Measurements from ENCODE around the gene PLA2G15. TPM values are rescaled to one million over a fixed set of nuclear protein-coding genes. Genes with fewer than 3 reads are reported as not detected.

The PLA2G15 gene
- total RNA-seq, 1 donor from 2014 or later: 26.8 TPM

DNA sequence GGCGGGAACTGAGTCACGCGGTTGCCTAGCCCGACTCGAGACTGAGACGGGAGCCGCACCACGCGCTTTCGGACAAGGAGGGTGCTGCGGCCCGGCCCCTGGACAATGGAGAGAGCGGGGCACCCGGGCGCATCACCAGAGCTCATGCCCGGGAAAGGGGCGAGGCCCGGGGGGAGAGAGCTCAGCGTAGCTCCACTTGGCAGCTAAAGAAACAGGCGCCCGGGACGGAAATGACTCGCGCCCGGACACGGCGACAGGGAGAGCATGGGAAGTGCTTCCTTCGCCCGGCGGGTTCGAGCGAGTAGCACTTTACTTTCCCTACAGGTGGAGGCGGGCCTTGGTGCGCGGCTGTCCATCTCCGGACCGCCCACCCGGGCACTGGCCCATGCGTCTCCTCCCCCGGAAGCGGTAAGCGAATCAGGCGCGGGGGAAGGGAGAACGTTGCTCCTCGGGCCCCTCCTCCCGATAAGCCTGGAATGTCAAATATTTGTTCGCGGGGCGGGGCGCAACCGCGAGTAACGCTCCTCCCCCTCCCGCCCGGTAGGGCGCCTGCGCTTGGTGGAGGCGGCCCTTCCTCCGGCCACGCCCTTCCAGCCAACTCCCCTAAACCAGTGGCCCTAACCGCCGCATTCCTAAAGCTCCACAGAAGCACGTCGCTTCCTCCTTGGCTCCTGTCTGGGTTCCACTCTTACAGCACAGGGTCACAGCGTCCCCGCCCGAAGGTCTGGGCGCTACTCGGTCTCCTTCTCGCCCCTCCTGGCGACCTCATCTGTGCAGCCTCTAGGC, 7.7 kb upstream of the PLA2G15 start:
- DNase-seq (ENCODE audit: low read depth) (peak; percentile 91), FAIRE-seq (peak; percentile 5)
- Histone ChIP-seq H3K27me3 (ENCODE audit: insufficient read depth, low read length) (peaks cover 15% of the 10 kb centered on the region), H3K36me3 (ENCODE audit: insufficient read depth, low read length) (no peaks in the 10 kb centered on the region), H4K20me1 (ENCODE audit: insufficient read depth, low read length) (no peaks in the 10 kb centered on the region), H3K27ac (ENCODE audit: low read depth, low read length) (peak overlapping the region; percentile 79), H3K9ac (ENCODE audit: low read length) (peak overlapping the region; percentile 79), H3K4me2 (ENCODE audit: low read length) (peak overlapping the region; percentile 84), H2AFZ (ENCODE audit: low read depth, low read length) (peak overlapping the region; percentile 83), H3K4me3 (ENCODE audit: insufficient read depth, low read depth, low read length) (peak overlapping the region; percentile 65), H3K9me3 (ENCODE audit: insufficient read depth, low read depth, low read length) (no peaks in the 10 kb centered on the region), H3K79me2 (ENCODE audit: insufficient read depth, low read length) (no peaks in the 10 kb centered on the region), H3K4me1 (ENCODE audit: insufficient read depth, low read length) (peaks cover 22% of the 10 kb centered on the region)
- no peaks in the 10 kb centered on the region for H3K9me3 Mint-ChIP-seq (ENCODE audit: unreplicated experiment)
- H3K27me3 Mint-ChIP-seq (ENCODE audit: low read depth, unreplicated experiment): peaks cover 4% of the 10 kb centered on the region
- TF ChIP-seq, protein P1, sequence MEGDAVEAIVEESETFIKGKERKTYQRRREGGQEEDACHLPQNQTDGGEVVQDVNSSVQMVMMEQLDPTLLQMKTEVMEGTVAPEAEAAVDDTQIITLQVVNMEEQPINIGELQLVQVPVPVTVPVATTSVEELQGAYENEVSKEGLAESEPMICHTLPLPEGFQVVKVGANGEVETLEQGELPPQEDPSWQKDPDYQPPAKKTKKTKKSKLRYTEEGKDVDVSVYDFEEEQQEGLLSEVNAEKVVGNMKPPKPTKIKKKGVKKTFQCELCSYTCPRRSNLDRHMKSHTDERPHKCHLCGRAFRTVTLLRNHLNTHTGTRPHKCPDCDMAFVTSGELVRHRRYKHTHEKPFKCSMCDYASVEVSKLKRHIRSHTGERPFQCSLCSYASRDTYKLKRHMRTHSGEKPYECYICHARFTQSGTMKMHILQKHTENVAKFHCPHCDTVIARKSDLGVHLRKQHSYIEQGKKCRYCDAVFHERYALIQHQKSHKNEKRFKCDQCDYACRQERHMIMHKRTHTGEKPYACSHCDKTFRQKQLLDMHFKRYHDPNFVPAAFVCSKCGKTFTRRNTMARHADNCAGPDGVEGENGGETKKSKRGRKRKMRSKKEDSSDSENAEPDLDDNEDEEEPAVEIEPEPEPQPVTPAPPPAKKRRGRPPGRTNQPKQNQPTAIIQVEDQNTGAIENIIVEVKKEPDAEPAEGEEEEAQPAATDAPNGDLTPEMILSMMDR (IDR thresholded peaks at IDR 0.05; ENCODE audit: insufficient read depth, low read depth, low read length): no peak
- TF ChIP-seq EZH2 (IDR thresholded peaks at IDR 0.05; ENCODE audit: insufficient read depth, low read length): no peak
- peak overlapping the region; percentile 98 for H3K27ac Mint-ChIP-seq (ENCODE audit: unreplicated experiment)
- peaks cover 4% of the 10 kb centered on the region for H3K4me1 Mint-ChIP-seq (ENCODE audit: low read depth, unreplicated experiment)
- no peaks in the 10 kb centered on the region for H3K36me3 Mint-ChIP-seq (ENCODE audit: low read depth, unreplicated experiment)
- peak overlapping the region; percentile 82 for H3K4me3 Mint-ChIP-seq (ENCODE audit: unreplicated experiment)

GRCh38 chr16:68238029-68238345, 7.2 kb upstream of the PLA2G15 start:
- no peaks in the 10 kb centered on the region for H3K36me3 ChIP-seq (ENCODE audit: insufficient read depth, low read length)
- FAIRE-seq: no peak
- Mint-ChIP-seq H3K4me3 (ENCODE audit: unreplicated experiment) (peak overlapping the region; percentile 74), H3K27ac (ENCODE audit: unreplicated experiment) (peak overlapping the region; percentile 98), H3K36me3 (ENCODE audit: low read depth, unreplicated experiment) (no peaks in the 10 kb centered on the region), H3K9me3 (ENCODE audit: unreplicated experiment) (no peaks in the 10 kb centered on the region), H3K27me3 (ENCODE audit: low read depth, unreplicated experiment) (peaks cover 4% of the 10 kb centered on the region), H3K4me1 (ENCODE audit: low read depth, unreplicated experiment) (peaks cover 4% of the 10 kb centered on the region)
- no peaks in the 10 kb centered on the region for H3K9me3 ChIP-seq (ENCODE audit: insufficient read depth, low read depth, low read length)
- H4K20me1 ChIP-seq (ENCODE audit: insufficient read depth, low read length): no peaks in the 10 kb centered on the region
- H3K9ac ChIP-seq (ENCODE audit: low read length): peak overlapping the region; percentile 77
- peaks cover 15% of the 10 kb centered on the region for H3K27me3 ChIP-seq (ENCODE audit: insufficient read depth, low read length)
- peak overlapping the region; percentile 51 for H3K4me3 ChIP-seq (ENCODE audit: insufficient read depth, low read depth, low read length)
- DNase-seq (ENCODE audit: low read depth): no peak
- H2AFZ ChIP-seq (ENCODE audit: low read depth, low read length): peak overlapping the region; percentile 83
- TF ChIP-seq, protein P1 (IDR thresholded peaks at IDR 0.05; ENCODE audit: insufficient read depth, low read depth, low read length): no peak
- no peak for TF ChIP-seq EZH2 (IDR thresholded peaks at IDR 0.05; ENCODE audit: insufficient read depth, low read length)
- H3K79me2 ChIP-seq (ENCODE audit: insufficient read depth, low read length): no peaks in the 10 kb centered on the region
- H3K4me2 ChIP-seq (ENCODE audit: low read length): peak overlapping the region; percentile 84
- peak overlapping the region; percentile 79 for H3K27ac ChIP-seq (ENCODE audit: low read depth, low read length)
- peaks cover 22% of the 10 kb centered on the region for H3K4me1 ChIP-seq (ENCODE audit: insufficient read depth, low read length)

DNA sequence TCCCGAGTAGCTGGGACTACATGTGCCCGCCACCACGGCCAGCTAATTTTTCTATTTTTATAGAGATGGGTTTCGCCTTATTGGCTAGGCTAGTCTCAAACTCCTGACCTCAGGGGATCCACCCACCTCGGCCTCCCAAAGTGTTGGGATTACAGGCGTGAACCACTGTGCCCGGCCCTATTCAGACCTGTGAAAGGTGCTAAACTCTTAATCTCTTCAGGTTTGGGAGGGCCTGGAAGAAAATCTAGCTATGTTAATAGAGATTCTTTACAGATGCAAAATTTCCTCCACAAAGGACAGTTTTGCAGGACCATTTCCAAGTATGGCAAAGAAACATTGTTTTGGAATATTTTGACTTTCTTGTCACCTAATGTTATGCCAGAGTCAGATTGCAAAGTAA, 3.1 kb upstream of the PLA2G15 start:
- Histone ChIP-seq H3K9ac (ENCODE audit: low read length) (no peak overlapping the region), H2AFZ (ENCODE audit: low read depth, low read length) (no peak overlapping the region), H3K4me2 (ENCODE audit: low read length) (no peak overlapping the region), H3K27me3 (ENCODE audit: insufficient read depth, low read length) (no peaks in the 10 kb centered on the region), H3K27ac (ENCODE audit: low read depth, low read length) (no peak overlapping the region), H3K9me3 (ENCODE audit: insufficient read depth, low read depth, low read length) (no peaks in the 10 kb centered on the region), H3K4me1 (ENCODE audit: insufficient read depth, low read length) (peaks cover 18% of the 10 kb centered on the region), H3K36me3 (ENCODE audit: insufficient read depth, low read length) (no peaks in the 10 kb centered on the region), H3K79me2 (ENCODE audit: insufficient read depth, low read length) (peaks cover 19% of the 10 kb centered on the region), H4K20me1 (ENCODE audit: insufficient read depth, low read length) (peaks cover 7% of the 10 kb centered on the region), H3K4me3 (ENCODE audit: insufficient read depth, low read depth, low read length) (no peak overlapping the region)
- Mint-ChIP-seq H3K4me3 (ENCODE audit: unreplicated experiment) (no peak overlapping the region), H3K27ac (ENCODE audit: unreplicated experiment) (no peak overlapping the region), H3K9me3 (ENCODE audit: unreplicated experiment) (no peaks in the 10 kb centered on the region), H3K27me3 (ENCODE audit: low read depth, unreplicated experiment) (no peaks in the 10 kb centered on the region), H3K4me1 (ENCODE audit: low read depth, unreplicated experiment) (peaks cover 7% of the 10 kb centered on the region), H3K36me3 (ENCODE audit: low read depth, unreplicated experiment) (no peaks in the 10 kb centered on the region)
- DNase-seq (ENCODE audit: low read depth) (no peak), FAIRE-seq (no peak)
- TF ChIP-seq, protein P1 (IDR thresholded peaks at IDR 0.05; ENCODE audit: insufficient read depth, low read depth, low read length): no peak
- no peak for TF ChIP-seq EZH2 (IDR thresholded peaks at IDR 0.05; ENCODE audit: insufficient read depth, low read length)
